ENCODE data around the gene TUBB8B. TPM values are rescaled to one million over a fixed set of nuclear protein-coding genes. Genes with fewer than 3 reads are reported as not detected.

Gene TUBB8B
- not detected in 2 replicates for total RNA-seq

DNA sequence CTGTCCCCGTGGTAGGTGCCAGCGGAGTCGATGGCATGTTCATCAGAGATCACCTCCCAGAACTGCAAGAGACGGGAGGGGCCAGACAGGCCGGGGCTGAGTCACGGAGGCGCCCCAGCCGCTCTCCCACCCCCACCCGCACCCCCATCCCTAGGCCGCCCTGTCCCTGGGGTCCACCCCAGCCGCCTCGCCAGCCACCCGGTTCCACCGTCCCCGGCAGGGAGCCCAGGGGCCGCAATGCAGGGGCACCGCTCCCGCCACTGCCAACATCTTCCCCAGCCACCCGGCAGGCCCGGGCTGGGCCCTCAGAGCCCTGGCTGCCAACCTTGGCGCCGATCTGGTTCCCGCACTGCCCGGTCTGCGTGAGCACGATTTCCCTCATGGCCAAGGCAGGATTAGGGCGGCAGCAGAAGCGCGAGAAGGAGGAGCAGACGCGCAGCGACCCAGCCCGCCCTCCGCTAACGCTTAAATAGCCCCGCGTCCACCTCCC, at the start of gene TUBB8B:
TUBB8B (minus strand) TSS at position 440 of the 490 bp plus-strand sequence; CDS start at position 382, 58 bp downstream.

Small RNA genes within 50 kb of the gene (small RNA-seq; reads per million reads assigned to genes)
- gene AP001005.2, result not detected

Other genes starting within 250 kb of the TUBB8B start
- 22.9 and 33.2 TPM in 2 replicates for gene USP14, start 108.9 kb upstream of the TUBB8B start, total RNA-seq
- gene THOC1, start 218.4 kb upstream of the TUBB8B start, total RNA-seq, result 31.4 and 35.7 TPM in 2 replicates